Mesendoderm (in vitro differentiated cells): ENCODE measurements around the gene PIK3C2A. TPM values are rescaled to one million over a fixed set of nuclear protein-coding genes. Genes with fewer than 3 reads are reported as not detected.

Experiments
- DNase-seq: peaks from one replicate; pipeline ENCODE4 v3.0.0; 2013
- H2AK5ac ChIP-seq: 2 replicates; pipeline ENCODE4 v1.6.1; 2013; ENCODE audit warnings: low read length, inconsistent platforms
- H2BK120ac ChIP-seq: 2 replicates; pipeline ENCODE4 v1.6.1; 2013; ENCODE audit warnings: low read depth, mild to moderate bottlenecking, low read length, moderate library complexity, mixed read lengths
- H2BK15ac ChIP-seq: replicated peaks from 2 replicates; pipeline ENCODE4 v1.6.1; 2013; ENCODE audit warnings: low read depth, mild to moderate bottlenecking, moderate library complexity
- H2BK5ac ChIP-seq: 2 replicates; pipeline ENCODE4 v1.6.1; 2013; ENCODE audit warnings: low read length, inconsistent platforms
- H3K18ac ChIP-seq: 2 replicates; pipeline ENCODE4 v1.6.1; 2013; ENCODE audit warnings: mild to moderate bottlenecking, low read length, mixed read lengths
- H3K23ac ChIP-seq: one replicate; pipeline ENCODE4 v1.6.1; 2013; ENCODE audit warnings: low read length
- H3K27ac ChIP-seq: 2 replicates; pipeline ENCODE4 v1.5.1; 2013; ENCODE audit warnings: low read depth, mild to moderate bottlenecking, inconsistent platforms, low read length, moderate library complexity
- H3K27me3 ChIP-seq: 2 replicates; pipeline ENCODE4 v1.6.1; 2013; ENCODE audit warnings: low read length, control low read depth, mild to moderate bottlenecking, inconsistent platforms; ENCODE audit not compliant: insufficient read depth, poor library complexity
- H3K36me3 ChIP-seq: 2 replicates; pipeline ENCODE4 v1.6.1; 2013; ENCODE audit warnings: low read length, inconsistent platforms; ENCODE audit not compliant: control insufficient read depth, insufficient read depth
- H3K4ac ChIP-seq: one replicate; pipeline ENCODE4 v1.6.1; 2013; ENCODE audit warnings: low read depth, mild to moderate bottlenecking, low read length, moderate library complexity
- H3K4me1 ChIP-seq: 2 replicates; pipeline ENCODE4 v1.6.1; 2013; ENCODE audit warnings: low read depth, low read length, inconsistent platforms; ENCODE audit not compliant: control insufficient read depth
- H3K4me2 ChIP-seq: 2 replicates; pipeline ENCODE4 v1.6.1; 2013; ENCODE audit warnings: low read length
- H3K4me3 ChIP-seq: 2 replicates; pipeline ENCODE4 v1.5.1; 2013; ENCODE audit warnings: mild to moderate bottlenecking, low read length
- H3K56ac ChIP-seq: one replicate; pipeline ENCODE4 v1.6.1; 2013; ENCODE audit warnings: low read length
- H3K79me1 ChIP-seq: 2 replicates; pipeline ENCODE4 v1.6.1; 2013; ENCODE audit warnings: low read length, inconsistent platforms
- H3K79me2 ChIP-seq: 2 replicates; pipeline ENCODE4 v1.6.1; 2013; ENCODE audit warnings: mild to moderate bottlenecking, low read length; ENCODE audit not compliant: control insufficient read depth, insufficient read depth
- H3K9ac ChIP-seq: 2 replicates; pipeline ENCODE4 v1.6.1; 2013; ENCODE audit warnings: low read length, inconsistent platforms
- H4K5ac ChIP-seq: one replicate; pipeline ENCODE4 v1.6.1; 2013; ENCODE audit warnings: low read length
- H4K8ac ChIP-seq: one replicate; pipeline ENCODE4 v1.6.1; 2013; ENCODE audit warnings: low read depth, mild to moderate bottlenecking, control low read depth, low read length, moderate library complexity
- WGBS: extraction: QIAGEN DNeasy Blood & Tissue Kit; methylation state at CpG from one replicate; pipeline ENCODE4 v1.1.7; 2013; ENCODE audit warnings: low lambda C conversion rate, missing lambda C conversion rate; ENCODE audit not compliant: insufficient coverage; ENCODE audit errors: extremely low coverage; 5-methylcytosine and 5-hydroxymethylcytosine counted together
- polyA plus RNA-seq, 2 experiments: library from polyadenylated mRNA; stranded (reverse); fragments of 200-250 nt; gene quantifications; one replicate each; pipeline ENCODE4 v1.2.3, GENCODE V29; 2013

PIK3C2A gene, protein sequence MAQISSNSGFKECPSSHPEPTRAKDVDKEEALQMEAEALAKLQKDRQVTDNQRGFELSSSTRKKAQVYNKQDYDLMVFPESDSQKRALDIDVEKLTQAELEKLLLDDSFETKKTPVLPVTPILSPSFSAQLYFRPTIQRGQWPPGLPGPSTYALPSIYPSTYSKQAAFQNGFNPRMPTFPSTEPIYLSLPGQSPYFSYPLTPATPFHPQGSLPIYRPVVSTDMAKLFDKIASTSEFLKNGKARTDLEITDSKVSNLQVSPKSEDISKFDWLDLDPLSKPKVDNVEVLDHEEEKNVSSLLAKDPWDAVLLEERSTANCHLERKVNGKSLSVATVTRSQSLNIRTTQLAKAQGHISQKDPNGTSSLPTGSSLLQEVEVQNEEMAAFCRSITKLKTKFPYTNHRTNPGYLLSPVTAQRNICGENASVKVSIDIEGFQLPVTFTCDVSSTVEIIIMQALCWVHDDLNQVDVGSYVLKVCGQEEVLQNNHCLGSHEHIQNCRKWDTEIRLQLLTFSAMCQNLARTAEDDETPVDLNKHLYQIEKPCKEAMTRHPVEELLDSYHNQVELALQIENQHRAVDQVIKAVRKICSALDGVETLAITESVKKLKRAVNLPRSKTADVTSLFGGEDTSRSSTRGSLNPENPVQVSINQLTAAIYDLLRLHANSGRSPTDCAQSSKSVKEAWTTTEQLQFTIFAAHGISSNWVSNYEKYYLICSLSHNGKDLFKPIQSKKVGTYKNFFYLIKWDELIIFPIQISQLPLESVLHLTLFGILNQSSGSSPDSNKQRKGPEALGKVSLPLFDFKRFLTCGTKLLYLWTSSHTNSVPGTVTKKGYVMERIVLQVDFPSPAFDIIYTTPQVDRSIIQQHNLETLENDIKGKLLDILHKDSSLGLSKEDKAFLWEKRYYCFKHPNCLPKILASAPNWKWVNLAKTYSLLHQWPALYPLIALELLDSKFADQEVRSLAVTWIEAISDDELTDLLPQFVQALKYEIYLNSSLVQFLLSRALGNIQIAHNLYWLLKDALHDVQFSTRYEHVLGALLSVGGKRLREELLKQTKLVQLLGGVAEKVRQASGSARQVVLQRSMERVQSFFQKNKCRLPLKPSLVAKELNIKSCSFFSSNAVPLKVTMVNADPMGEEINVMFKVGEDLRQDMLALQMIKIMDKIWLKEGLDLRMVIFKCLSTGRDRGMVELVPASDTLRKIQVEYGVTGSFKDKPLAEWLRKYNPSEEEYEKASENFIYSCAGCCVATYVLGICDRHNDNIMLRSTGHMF (N-terminal part only)
- polyA plus RNA-seq (2013, experiment 1 of 2): 55.7 TPM
- polyA plus RNA-seq (2013, experiment 2 of 2): 55.7 TPM

DNA sequence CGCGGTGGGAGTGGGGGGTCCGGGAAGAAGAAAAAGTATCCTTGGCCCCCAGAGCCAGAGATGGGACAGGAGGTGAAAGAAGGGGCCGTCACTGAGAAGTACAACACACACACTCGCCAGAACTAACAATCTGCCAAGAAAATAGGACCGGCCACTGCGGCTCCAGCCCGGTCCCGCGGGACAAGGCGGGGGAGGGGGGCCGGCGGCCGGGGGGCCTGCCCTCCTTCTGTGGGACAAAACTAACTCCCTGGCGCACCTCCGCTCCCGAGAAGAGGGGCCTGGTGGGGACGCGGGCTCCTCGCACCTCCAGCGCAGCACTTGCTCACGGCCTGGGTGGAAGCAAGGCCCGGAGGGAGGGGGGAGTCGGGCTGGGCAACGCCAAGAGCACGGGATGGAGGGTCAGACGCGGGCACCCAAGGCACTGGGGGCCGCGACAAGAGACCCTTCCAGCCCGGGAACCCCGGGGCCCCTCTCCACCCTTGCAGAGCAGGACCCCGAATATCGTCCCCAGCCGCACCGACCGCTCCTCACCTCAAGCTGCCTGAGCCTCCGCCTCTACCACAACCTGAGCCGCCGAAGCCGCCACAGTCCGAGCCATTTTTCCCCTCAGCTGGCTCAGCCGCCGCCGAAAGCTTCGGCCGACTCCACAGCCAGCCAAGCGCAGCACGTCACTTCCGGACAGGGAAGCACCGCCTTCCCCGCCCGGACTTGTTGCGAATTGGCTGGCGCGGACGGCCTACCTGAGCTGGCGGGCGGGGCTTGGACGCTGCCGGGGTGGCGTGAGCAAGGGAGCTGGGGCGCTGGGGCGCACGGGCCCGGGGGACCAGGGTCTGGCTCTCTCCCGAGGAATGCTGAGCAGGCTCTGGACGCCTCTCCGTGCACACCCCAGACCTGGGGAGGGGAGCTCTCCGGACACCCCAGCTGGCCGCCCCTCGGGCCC is at the start of gene PIK3C2A:
PIK3C2A (minus strand) TSS at position 670 of the 940 bp plus-strand sequence. CDS start 38,245 bp downstream, outside the sequence.
- peak within 1 kb of the TSS; percentile 93 for H3K56ac ChIP-seq
- no peaks in the 10 kb centered on the region for H3K27me3 ChIP-seq
- no peak within 1 kb of the TSS for H2AK5ac ChIP-seq
- no peak within 1 kb of the TSS for H2BK15ac ChIP-seq
- H3K27ac ChIP-seq: peak within 1 kb of the TSS; percentile 89
- H3K23ac ChIP-seq: peak within 1 kb of the TSS; percentile 90
- H3K79me1 ChIP-seq: peaks cover 3% of the 10 kb centered on the region
- H3K4me3 ChIP-seq: peak within 1 kb of the TSS; percentile 72
- H3K18ac ChIP-seq: peak within 1 kb of the TSS; percentile 97
- no peaks in the 10 kb centered on the region for H3K36me3 ChIP-seq
- peaks cover 37% of the 10 kb centered on the region for H3K79me2 ChIP-seq
- peaks cover 2% of the 10 kb centered on the region for H3K4me1 ChIP-seq
- H2BK120ac ChIP-seq: no peak within 1 kb of the TSS
- H4K5ac ChIP-seq: no peak within 1 kb of the TSS
- no peak within 1 kb of the TSS for H4K8ac ChIP-seq
- DNase-seq: peak; percentile 98
- peak within 1 kb of the TSS; percentile 69 for H2BK5ac ChIP-seq
- H3K9ac ChIP-seq: peak within 1 kb of the TSS; percentile 96
- WGBS: no CpG with 5 or more reads among the region's 72 CpGs
- peak within 1 kb of the TSS; percentile 95 for H3K4ac ChIP-seq
- peak within 1 kb of the TSS; percentile 51 for H3K4me2 ChIP-seq

DNA sequence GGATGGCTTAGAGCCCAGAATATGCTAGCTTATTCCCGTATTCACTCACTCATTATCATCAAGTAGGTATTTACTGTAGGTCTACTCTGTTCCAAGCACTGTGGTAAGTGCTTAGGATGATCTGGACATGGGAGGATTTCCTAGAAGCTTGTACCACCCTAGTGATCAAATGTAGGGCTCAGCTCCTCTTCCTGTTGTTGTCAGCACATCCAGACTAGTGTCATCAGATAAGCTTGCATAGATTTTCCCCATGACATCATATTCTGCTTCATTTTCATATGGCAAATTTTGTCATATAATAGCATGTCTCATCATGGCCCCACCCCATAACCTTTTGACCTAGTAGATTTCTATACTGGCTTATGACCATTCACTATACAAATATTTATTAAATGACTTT is 49.4 kb upstream of the PIK3C2A start:
- Histone ChIP-seq H3K4me1 (no peaks in the 10 kb centered on the region), H3K27me3 (no peaks in the 10 kb centered on the region)

DNA sequence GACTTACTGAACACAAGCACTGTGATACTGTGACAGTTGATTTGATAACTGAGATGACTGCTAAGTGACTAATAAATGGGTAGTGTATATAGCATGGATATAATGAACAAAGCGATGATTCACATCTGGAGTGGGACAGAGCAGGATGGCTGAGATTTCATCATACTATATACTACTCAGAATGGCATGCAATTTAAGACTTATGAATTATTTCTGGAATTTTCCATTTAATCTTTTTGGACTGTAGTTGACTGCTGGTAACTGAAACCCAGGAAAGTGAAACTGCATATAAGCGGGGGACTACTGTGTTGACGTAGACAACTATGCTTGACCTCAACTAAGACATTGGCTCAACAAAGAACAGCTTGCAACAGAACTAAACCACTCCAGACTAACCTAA is 48.7 kb upstream of the PIK3C2A start:
- H3K79me2 ChIP-seq: no peaks in the 10 kb centered on the region
- no peak overlapping the region for H3K56ac ChIP-seq
- H3K4me1 ChIP-seq: no peaks in the 10 kb centered on the region
- no peaks in the 10 kb centered on the region for H3K27me3 ChIP-seq
- no peak overlapping the region for H3K4ac ChIP-seq
- H3K27ac ChIP-seq: no peak overlapping the region
- no peak overlapping the region for H4K8ac ChIP-seq
- H3K36me3 ChIP-seq: no peaks in the 10 kb centered on the region
- no peak overlapping the region for H2BK5ac ChIP-seq
- H3K4me3 ChIP-seq: no peak overlapping the region
- no peak overlapping the region for H3K18ac ChIP-seq
- no peak for DNase-seq
- no peak overlapping the region for H4K5ac ChIP-seq
- WGBS: no CpG with 5 or more reads among the region's 3 CpGs
- H3K79me1 ChIP-seq: no peaks in the 10 kb centered on the region
- no peak overlapping the region for H2AK5ac ChIP-seq
- H2BK120ac ChIP-seq: no peak overlapping the region
- H3K4me2 ChIP-seq: no peak overlapping the region
- H2BK15ac ChIP-seq: no peak overlapping the region
- no peak overlapping the region for H3K23ac ChIP-seq
- no peak overlapping the region for H3K9ac ChIP-seq

More for the DNA sequence above, 49.4 kb upstream of the PIK3C2A start:
- Histone ChIP-seq H4K8ac (no peak overlapping the region), H3K79me2 (no peaks in the 10 kb centered on the region), H2BK120ac (no peak overlapping the region), H3K27ac (no peak overlapping the region), H3K36me3 (no peaks in the 10 kb centered on the region), H3K4me2 (no peak overlapping the region), H3K9ac (no peak overlapping the region), H3K79me1 (no peaks in the 10 kb centered on the region), H4K5ac (no peak overlapping the region), H3K4ac (no peak overlapping the region), H2BK15ac (no peak overlapping the region), H2BK5ac (no peak overlapping the region), H3K56ac (no peak overlapping the region), H3K4me3 (no peak overlapping the region), H2AK5ac (no peak overlapping the region), H3K23ac (no peak overlapping the region), H3K18ac (no peak overlapping the region)
- no CpG with 5 or more reads among the region's 1 CpG for WGBS
- DNase-seq: no peak

DNA sequence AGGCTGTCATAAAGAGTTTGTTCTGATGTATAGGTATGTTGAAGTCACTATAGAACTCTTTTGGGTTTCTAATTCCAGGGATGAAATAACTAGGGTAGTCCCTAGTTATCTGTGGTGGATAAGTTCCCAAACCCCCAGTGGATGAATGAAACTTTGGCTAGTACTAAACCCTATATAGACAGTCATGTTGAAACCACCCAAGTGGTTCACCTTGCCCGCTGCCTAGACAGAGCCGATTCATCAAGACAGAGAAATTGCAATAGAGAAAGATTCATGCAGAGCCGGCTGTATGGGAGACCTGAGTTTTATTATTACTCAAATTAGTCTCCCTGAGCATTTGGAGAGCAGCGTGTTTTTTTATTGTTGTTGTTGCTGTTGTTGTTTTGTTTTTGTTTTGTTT is 44.9 kb upstream of the PIK3C2A start:
- no peaks in the 10 kb centered on the region for H3K36me3 ChIP-seq
- no peak overlapping the region for H3K4me2 ChIP-seq
- H3K4me1 ChIP-seq: no peaks in the 10 kb centered on the region
- no peak overlapping the region for H2BK5ac ChIP-seq
- no peaks in the 10 kb centered on the region for H3K27me3 ChIP-seq
- H3K4ac ChIP-seq: no peak overlapping the region
- no peaks in the 10 kb centered on the region for H3K79me1 ChIP-seq
- no CpG with 5 or more reads among the region's 4 CpGs for WGBS
- no peak overlapping the region for H3K9ac ChIP-seq
- H2BK120ac ChIP-seq: no peak overlapping the region
- no peak for DNase-seq
- no peak overlapping the region for H3K23ac ChIP-seq
- no peak overlapping the region for H3K27ac ChIP-seq
- H3K56ac ChIP-seq: no peak overlapping the region
- H2BK15ac ChIP-seq: no peak overlapping the region
- H3K4me3 ChIP-seq: no peak overlapping the region
- H2AK5ac ChIP-seq: no peak overlapping the region
- H3K18ac ChIP-seq: no peak overlapping the region
- H4K8ac ChIP-seq: no peak overlapping the region
- no peak overlapping the region for H4K5ac ChIP-seq
- H3K79me2 ChIP-seq: no peaks in the 10 kb centered on the region
